ENCODE measurements around the gene ZNF358. TPM values are rescaled to one million over a fixed set of nuclear protein-coding genes. Genes with fewer than 3 reads are reported as not detected.
"Not testable (repeated sequence)": the region's sequence is repeated elsewhere in the genome, so short reads cannot be mapped to it uniquely, and the experiment has no call there.

The ZNF358 gene
- total RNA-seq, 2 experiments from 2014 or later: 3.7 to 3.9 TPM

GRCh38 chr19:7538990-7539389, 23.1 kb downstream of the ZNF358 start:
- Mint-ChIP-seq H3K4me1 (ENCODE audit: low read depth) (peaks cover 12% of the 10 kb centered on the region), H3K36me3 (ENCODE audit: low read depth) (peaks cover 17% of the 10 kb centered on the region)
- H3K27ac Mint-ChIP-seq; H3K9me3 Mint-ChIP-seq; H3K4me3 Mint-ChIP-seq; H3K27me3 Mint-ChIP-seq (ENCODE audit: low read depth); intact Hi-C loops (cut with micrococcal nuclease); CTCF ChIA-PET; DNase-seq: not testable (repeated sequence)

GRCh38 chr19:7539827-7540425, 24.0 kb downstream of the ZNF358 start:
- peaks cover 17% of the 10 kb centered on the region for H3K36me3 Mint-ChIP-seq (ENCODE audit: low read depth)
- no peaks in the 10 kb centered on the region for H3K9me3 Mint-ChIP-seq
- no peaks in the 10 kb centered on the region for H3K27me3 Mint-ChIP-seq (ENCODE audit: low read depth)
- no peak overlapping the region for H3K4me3 Mint-ChIP-seq
- H3K27ac Mint-ChIP-seq: no peak overlapping the region
- DNase-seq: no peak
- intact Hi-C loops (cut with micrococcal nuclease): no loop called here
- CTCF ChIA-PET: interaction anchor here (0.5 kb wide), 1 partner anchor 170 kb away, joined by 3 read pairs; no protein-coding TSS in a partner anchor
- H3K4me1 Mint-ChIP-seq (ENCODE audit: low read depth): peaks cover 14% of the 10 kb centered on the region

- CTCF ChIA-PET: no interaction called here
- H3K36me3 Mint-ChIP-seq (ENCODE audit: low read depth): peaks cover 17% of the 10 kb centered on the region
- H3K27ac Mint-ChIP-seq: no peak overlapping the region
- intact Hi-C loops (cut with micrococcal nuclease): no loop called here
- DNase-seq: peak; percentile 46
- H3K4me3 Mint-ChIP-seq: no peak overlapping the region
- H3K9me3 Mint-ChIP-seq: no peaks in the 10 kb centered on the region
- peaks cover 18% of the 10 kb centered on the region for H3K4me1 Mint-ChIP-seq (ENCODE audit: low read depth)
- no peaks in the 10 kb centered on the region for H3K27me3 Mint-ChIP-seq (ENCODE audit: low read depth)
Observed at GRCh38 chr19:7540761-7541474, 25.0 kb downstream of the ZNF358 start.

DNA sequence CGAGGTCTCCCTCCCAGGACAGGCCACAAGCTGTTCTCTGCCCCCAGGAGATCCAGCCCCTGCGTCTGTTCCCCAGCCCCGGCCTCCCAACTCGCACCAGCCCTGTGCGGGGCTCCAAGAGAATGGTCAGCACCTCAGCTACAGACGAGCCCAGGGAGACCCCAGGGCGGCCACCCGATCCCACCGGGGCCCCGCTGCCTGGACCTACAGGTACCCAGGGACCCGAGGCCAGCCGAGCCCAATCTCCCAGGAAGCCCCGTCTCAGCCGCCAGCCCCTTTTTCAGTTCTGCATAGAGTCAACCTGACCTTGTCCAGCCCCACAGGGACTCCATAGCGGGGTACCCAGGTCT, 25.5 kb downstream of the ZNF358 start:
- no peaks in the 10 kb centered on the region for H3K27me3 Mint-ChIP-seq (ENCODE audit: low read depth)
- intact Hi-C loops (cut with micrococcal nuclease): no loop called here
- CTCF ChIA-PET: no interaction called here
- H3K4me3 Mint-ChIP-seq: no peak overlapping the region
- DNase-seq: no peak
- no peaks in the 10 kb centered on the region for H3K9me3 Mint-ChIP-seq
- H3K36me3 Mint-ChIP-seq (ENCODE audit: low read depth): peaks cover 17% of the 10 kb centered on the region
- H3K27ac Mint-ChIP-seq: no peak overlapping the region
- H3K4me1 Mint-ChIP-seq (ENCODE audit: low read depth): peaks cover 16% of the 10 kb centered on the region

- CTCF ChIA-PET: no interaction called here
- H3K4me3 Mint-ChIP-seq: no peak overlapping the region
Observed at GRCh38 chr19:7541828-7542443, 26.0 kb downstream of the ZNF358 start.

DNA sequence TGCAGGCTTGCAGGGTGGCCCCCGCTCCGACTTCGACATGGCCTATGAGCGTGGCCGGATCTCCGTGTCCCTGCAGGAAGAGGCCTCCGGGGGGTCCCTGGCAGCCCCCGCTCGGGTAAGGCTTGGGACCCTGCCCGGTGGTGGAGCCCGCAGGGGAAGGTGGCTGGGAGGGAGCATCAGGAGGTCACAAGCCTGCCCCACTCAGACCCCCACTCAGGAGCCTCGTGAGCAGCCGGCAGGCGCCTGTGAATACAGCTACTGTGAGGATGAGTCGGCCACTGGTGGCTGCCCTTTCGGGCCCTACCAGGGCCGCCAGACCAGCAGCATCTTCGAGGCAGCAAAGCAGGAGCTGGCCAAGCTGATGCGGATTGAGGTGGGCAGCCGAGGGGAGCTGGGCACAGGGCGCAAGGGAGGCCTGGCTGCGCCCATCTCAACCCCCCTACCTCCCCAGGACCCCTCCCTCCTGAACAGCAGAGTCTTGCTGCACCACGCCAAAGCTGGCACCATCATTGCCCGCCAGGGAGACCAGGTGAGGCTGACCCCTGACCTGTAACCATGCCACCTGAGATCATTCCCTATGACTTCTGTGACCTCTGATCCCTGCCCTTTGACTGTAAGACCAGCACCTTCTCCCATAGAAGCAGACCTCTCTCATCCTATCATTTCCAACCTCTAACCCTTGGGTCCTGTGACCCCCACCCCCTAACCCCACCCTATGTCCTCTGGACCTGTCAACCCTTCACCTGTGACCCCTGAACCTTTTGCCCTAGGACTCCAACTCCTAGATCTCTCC, 26.8 kb downstream of the ZNF358 start:
- Mint-ChIP-seq H3K27ac (no peak overlapping the region), H3K36me3 (ENCODE audit: low read depth) (peaks cover 14% of the 10 kb centered on the region), H3K9me3 (no peaks in the 10 kb centered on the region), H3K4me1 (ENCODE audit: low read depth) (peaks cover 10% of the 10 kb centered on the region), H3K27me3 (ENCODE audit: low read depth) (no peaks in the 10 kb centered on the region), H3K4me3 (no peak overlapping the region)
- no peak for DNase-seq
- intact Hi-C loops (cut with micrococcal nuclease): no loop called here
- CTCF ChIA-PET: no interaction called here

More at GRCh38 chr19:7541828-7542443, 26.0 kb downstream of the ZNF358 start:
- H3K9me3 Mint-ChIP-seq: no peaks in the 10 kb centered on the region
- H3K27ac Mint-ChIP-seq: no peak overlapping the region
- H3K27me3 Mint-ChIP-seq (ENCODE audit: low read depth): no peaks in the 10 kb centered on the region
- peaks cover 14% of the 10 kb centered on the region for H3K4me1 Mint-ChIP-seq (ENCODE audit: low read depth)
- no peak for DNase-seq
- peaks cover 17% of the 10 kb centered on the region for H3K36me3 Mint-ChIP-seq (ENCODE audit: low read depth)
- intact Hi-C loops (cut with micrococcal nuclease): no loop called here

DNA sequence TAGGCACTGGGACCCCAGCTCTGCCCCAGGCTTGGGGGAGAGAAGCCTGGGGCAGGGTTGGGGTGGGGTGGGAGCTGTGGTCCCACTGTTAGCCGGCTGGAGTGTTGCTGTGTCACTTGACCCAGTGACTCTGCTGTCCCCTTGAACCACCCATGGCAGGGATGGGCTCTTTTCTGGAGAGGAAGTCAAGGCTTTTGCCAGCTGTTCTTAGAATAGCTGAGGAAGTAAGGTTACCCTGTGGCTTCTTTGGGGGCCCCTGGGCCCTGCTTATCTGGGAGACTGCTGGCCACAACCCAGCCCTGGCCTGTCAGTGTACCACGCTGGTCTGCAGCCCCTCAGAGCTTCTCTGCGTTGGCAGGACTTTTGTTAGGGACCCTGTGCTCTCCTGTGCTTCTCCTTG, 28.7 kb downstream of the ZNF358 start:
- CTCF ChIA-PET: no interaction called here
- Mint-ChIP-seq H3K36me3 (ENCODE audit: low read depth) (peaks cover 14% of the 10 kb centered on the region), H3K27ac (no peak overlapping the region)

GRCh38 chr19:7545300-7545699, 29.4 kb downstream of the ZNF358 start:
- Mint-ChIP-seq H3K9me3 (no peaks in the 10 kb centered on the region), H3K36me3 (ENCODE audit: low read depth) (peaks cover 14% of the 10 kb centered on the region), H3K27me3 (ENCODE audit: low read depth) (no peaks in the 10 kb centered on the region), H3K4me3 (no peak overlapping the region), H3K4me1 (ENCODE audit: low read depth) (peaks cover 8% of the 10 kb centered on the region), H3K27ac (no peak overlapping the region)
- intact Hi-C loops (cut with micrococcal nuclease): no loop called here
- CTCF ChIA-PET: interaction anchor here (0.6 kb wide), 1 partner anchor 111 kb away, joined by 7 read pairs; no protein-coding TSS in a partner anchor
- DNase-seq: no peak

More for the DNA sequence above, 28.7 kb downstream of the ZNF358 start:
- no peak overlapping the region for H3K4me3 Mint-ChIP-seq
- peaks cover 10% of the 10 kb centered on the region for H3K4me1 Mint-ChIP-seq (ENCODE audit: low read depth)
- H3K9me3 Mint-ChIP-seq: no peaks in the 10 kb centered on the region
- no peak for DNase-seq
- intact Hi-C loops (cut with micrococcal nuclease): no loop called here
- no peaks in the 10 kb centered on the region for H3K27me3 Mint-ChIP-seq (ENCODE audit: low read depth)

DNA sequence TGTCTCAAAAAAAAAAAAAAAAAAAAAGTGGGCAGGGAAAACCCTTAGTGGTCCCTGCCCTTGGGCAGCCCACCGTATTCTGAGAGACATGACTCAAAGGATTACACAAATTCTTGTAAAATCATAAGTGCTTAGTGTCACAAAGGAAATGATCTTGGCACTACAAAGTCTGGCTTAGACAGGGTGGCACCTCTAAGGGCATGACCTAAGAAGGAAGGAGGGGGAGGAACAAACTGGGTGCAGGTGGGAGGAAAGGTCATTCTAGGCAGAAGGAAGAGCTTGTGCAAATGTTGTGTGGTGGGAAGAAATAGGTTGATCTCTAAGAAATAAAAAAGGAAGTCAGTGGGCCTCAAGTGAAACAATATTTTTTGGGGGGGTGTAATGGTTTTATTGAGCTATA, 30.0 kb downstream of the ZNF358 start:
- Mint-ChIP-seq H3K4me3 (no peak overlapping the region), H3K36me3 (ENCODE audit: low read depth) (peaks cover 15% of the 10 kb centered on the region), H3K27ac (peak overlapping the region; percentile 20), H3K4me1 (ENCODE audit: low read depth) (peaks cover 8% of the 10 kb centered on the region), H3K27me3 (ENCODE audit: low read depth) (no peaks in the 10 kb centered on the region), H3K9me3 (no peaks in the 10 kb centered on the region)
- CTCF ChIA-PET: no interaction called here
- peak; percentile 30 for DNase-seq
- intact Hi-C loops (cut with micrococcal nuclease): no loop called here

DNA sequence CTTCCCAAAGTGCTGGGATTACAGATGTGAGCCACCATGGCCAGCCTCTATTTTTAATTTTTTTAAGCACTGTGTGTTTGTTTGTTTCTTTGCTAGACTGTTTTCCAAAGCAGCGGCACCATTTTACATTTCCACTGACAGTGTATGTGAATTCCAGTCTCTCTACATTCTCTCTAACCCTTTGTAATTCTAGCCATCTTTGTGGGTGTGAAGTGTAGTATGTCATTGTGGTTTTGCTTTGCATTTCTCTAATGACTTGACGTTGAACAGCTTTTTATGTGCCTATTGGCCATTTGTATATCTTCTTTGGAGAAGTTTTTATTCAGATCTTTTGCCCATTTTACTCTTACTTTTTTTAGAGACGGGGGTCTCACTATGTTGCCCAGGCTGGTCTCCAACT, 31.3 kb downstream of the ZNF358 start:
- DNase-seq: no peak
- Mint-ChIP-seq H3K36me3 (ENCODE audit: low read depth) (peaks cover 15% of the 10 kb centered on the region), H3K4me1 (ENCODE audit: low read depth) (peaks cover 12% of the 10 kb centered on the region), H3K4me3 (no peak overlapping the region), H3K27ac (no peak overlapping the region), H3K9me3 (no peaks in the 10 kb centered on the region), H3K27me3 (ENCODE audit: low read depth) (no peaks in the 10 kb centered on the region)
- CTCF ChIA-PET: interaction anchor here (0.8 kb wide), 1 partner anchor 21 kb away, joined by 3 read pairs; no protein-coding TSS in a partner anchor
- intact Hi-C loops (cut with micrococcal nuclease): no loop called here

- Mint-ChIP-seq H3K9me3 (no peaks in the 10 kb centered on the region), H3K27me3 (ENCODE audit: low read depth) (no peaks in the 10 kb centered on the region), H3K27ac (no peak overlapping the region), H3K4me3 (no peak overlapping the region), H3K36me3 (ENCODE audit: low read depth) (peaks cover 9% of the 10 kb centered on the region), H3K4me1 (ENCODE audit: low read depth) (peaks cover 12% of the 10 kb centered on the region)
- CTCF ChIA-PET: no interaction called here
- no peak for DNase-seq
- intact Hi-C loops (cut with micrococcal nuclease): no loop called here
Observed at GRCh38 chr19:7549429-7550148, 33.7 kb downstream of the ZNF358 start.

Data from activated naive CD4-positive, alpha-beta T cell treated with anti-CD3 and anti-CD28 coated beads for 36 hours (primary cell).